HG03442 (cell line): ENCODE measurements around the gene KIAA1210.
"Not testable (repeated sequence)": the region's sequence is repeated elsewhere in the genome, so short reads cannot be mapped to it uniquely, and the experiment has no call there.

Experiments used
- ATAC-seq: cut with Tn5 transposase; IDR thresholded peaks from one replicate; pipeline ENCODE4 v1.9.1; 2021; ENCODE audit warnings: mild to moderate bottlenecking, moderate library complexity; ENCODE audit not compliant: unreplicated experiment

The KIAA1210 gene

GRCh38 chrX:119040432-119040831 is 87.2 kb downstream of the KIAA1210 start:
- ATAC-seq: no peak

- no peak for ATAC-seq
These were observed 91.2 kb downstream of the KIAA1210 start for GRCh38 chrX:119036107-119037029.

GRCh38 chrX:119030990-119031389 is 96.6 kb downstream of the KIAA1210 start:
- no peak for ATAC-seq

- ATAC-seq: not testable (repeated sequence)
These were observed 98.0 kb downstream of the KIAA1210 start for GRCh38 chrX:119029656-119030055.

- ATAC-seq: no peak
These were observed 98.8 kb downstream of the KIAA1210 start for GRCh38 chrX:119028733-119029330.
